Pancreas (tissue), 10 donors: ENCODE measurements around the gene MCTP1. TPM values are rescaled to one million over a fixed set of nuclear protein-coding genes. Genes with fewer than 3 reads are reported as not detected.
A peak's percentile ranks its signal among the peaks of the same experiment; 100 is the strongest.
"Not testable (repeated sequence)": the region's sequence is repeated elsewhere in the genome, so short reads cannot be mapped to it uniquely, and the experiment has no call there.

Experiments
- ATAC-seq, 4 donors: fragments of 200-7000 bp; cut with Tn5 transposase; one replicate each; pipeline versions ENCODE4 v1.8.0 to v1.9.1; 2020; ENCODE audit warnings: mild to moderate bottlenecking in 4 of 4, moderate library complexity in 4 of 4
- DNase-seq, 6 donors: peaks; one replicate each; pipeline ENCODE4 v3.0.0-alpha.2; 2020
- FAIRE-seq: peaks from 2 replicates; lab custom pipeline; 2012; peaks lifted over from hg19 to GRCh38; lab: Jason Lieb, UNC
- H3K27ac ChIP-seq, 4 donors: fragments of 200-600 bp; sonication (generic); 1 replicate in 3 of 4; 2 replicates in 1 of 4; pipeline versions ENCODE4 v1.5.0 to v1.8.0; 2020
- H3K27me3 ChIP-seq, 4 donors: fragments of 200-600 bp; one replicate each; pipeline ENCODE4 v1.8.0; 2021
- H3K36me3 ChIP-seq, 3 donors: fragments of 200-600 bp; sonication (generic) in 1 of 3; one replicate each; pipeline versions ENCODE4 v1.5.0 to v1.8.0; 2020 to 2021
- H3K4me1 ChIP-seq, 3 donors: fragments of 200-600 bp; one replicate each; pipeline ENCODE4 v1.8.0; 2021
- H3K4me3 ChIP-seq, 4 donors: fragments of 200-600 bp; sonication (generic) in 2 of 4; one replicate each; pipeline versions ENCODE4 v1.5.0 to v1.8.0; 2020 to 2021
- H3K9me3 ChIP-seq, 4 donors: fragments of 200-600 bp; one replicate each; pipeline ENCODE4 v1.8.0; 2021
- CTCF ChIP-seq, 4 donors: fragments of 200-600 bp; sonication (generic) in 3 of 4; IDR thresholded peaks; one replicate each; pipeline versions ENCODE4 v1.5.0 to v1.8.0; 2021; ENCODE audit warnings: antibody characterized with exemption in 4 of 4
- WGBS, 2 donors: extraction: QIAGEN DNeasy Blood & Tissue Kit; methylation state at CpG; one replicate each; pipeline ENCODE4 v1.1.7; 2013; 5-methylcytosine and 5-hydroxymethylcytosine counted together
- intact Hi-C, 3 donors: fragments of 100-400 bp; cut with DNase I; formaldehyde crosslinking; loops; one replicate each; pipeline versions ENCODE4 v1.11.1 to v1.14.2; 2022
- polyA plus RNA-seq, 2 donors: library from polyadenylated mRNA; stranded (reverse); fragments of 200-250 nt; gene quantifications; one replicate each; pipeline ENCODE4 v1.2.3, GENCODE V29; 2013
- total RNA-seq, 6 donors: library from RNA; stranded (reverse); fragmentation: NEBNext Ultra II Directional in 4 of 6; extraction: Animal tissue kit (Norgen Biotek cat#: 25700) in 4 of 6; gene quantifications; one replicate each; pipeline versions ENCODE4 v1.2.1 to v1.2.4, GENCODE V29; 2021 to 2023
- donor health status: healthy with polysubstance abuse.
- donor health status: DM: no; HTN: no; CAD: no; lungs with moderate emphysema.
- donor health status: DM: no; HTN: no; CAD: no.
- donor health status: control.
- donor health status: control.
- donor health status: Bipolar disorder and iron deficiency.
- donor health status: DM: yes; HTN: yes; CAD: no.
- donor health status: DM: no; HTN: no; CAD: no.
- donor health status: DM: no; HTN: no; CAD: no.
- donor health status: DM: yes; HTN: yes; CAD: no.

MCTP1 gene
- total and polyA plus RNA-seq, 8 donors: 0.80 to 8.1 (median 2.2) TPM

- Histone ChIP-seq H3K27ac (no peak overlapping the region), H3K9me3 (no peaks in the 10 kb centered on the region), H3K4me1 (peaks cover 0 to 6% (median 0%) of the 10 kb centered on the region in 3 donors), H3K27me3 (no peaks in the 10 kb centered on the region), H3K4me3 (no peak overlapping the region), H3K36me3 (no peaks in the 10 kb centered on the region)
- no peak for TF ChIP-seq CTCF (IDR thresholded peaks at IDR 0.05)
- WGBS, 2 donors: 72 to 77% methylated on average over 1 of the region's 1 CpG
- no peak for DNase-seq
- no peak for FAIRE-seq
- intact Hi-C loops: no loop called here
- no peak for ATAC-seq
These were observed 312.6 kb downstream of the MCTP1 start for GRCh38 chr5:94972268-94972667.

DNA sequence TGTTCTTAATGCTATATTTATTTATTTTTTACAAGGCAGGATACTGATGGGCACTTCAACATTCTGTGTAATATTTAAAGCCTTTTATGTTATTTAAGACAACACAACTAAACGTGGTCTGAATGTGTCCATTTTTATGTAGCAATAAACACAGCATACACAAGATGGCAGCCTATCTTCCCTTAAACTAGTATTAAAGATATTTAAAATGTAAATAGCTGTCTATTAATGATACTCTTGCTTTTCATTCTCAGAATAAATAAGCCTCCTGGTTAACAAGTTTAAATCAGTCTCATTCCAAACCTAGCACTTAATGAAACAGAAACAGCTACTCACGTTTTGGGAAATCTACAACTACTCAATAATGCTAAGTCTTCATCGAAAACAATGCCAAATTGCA lies 315.7 kb downstream of the MCTP1 start:
- Histone ChIP-seq H3K27me3 (no peaks in the 10 kb centered on the region), H3K4me1 (peaks cover 0 to 6% (median 0%) of the 10 kb centered on the region in 3 donors), H3K36me3 (no peaks in the 10 kb centered on the region), H3K4me3 (no peak overlapping the region), H3K27ac (no peak overlapping the region), H3K9me3 (no peaks in the 10 kb centered on the region)
- WGBS, 2 donors: 54 to 71% methylated on average over 3 of the region's 3 CpGs
- DNase-seq (no peak), ATAC-seq (peak in 2 of 4 donors; percentile 39 to 44), FAIRE-seq (no peak)
- intact Hi-C loops: no loop called here
- no peak for TF ChIP-seq CTCF (IDR thresholded peaks at IDR 0.05)

DNA sequence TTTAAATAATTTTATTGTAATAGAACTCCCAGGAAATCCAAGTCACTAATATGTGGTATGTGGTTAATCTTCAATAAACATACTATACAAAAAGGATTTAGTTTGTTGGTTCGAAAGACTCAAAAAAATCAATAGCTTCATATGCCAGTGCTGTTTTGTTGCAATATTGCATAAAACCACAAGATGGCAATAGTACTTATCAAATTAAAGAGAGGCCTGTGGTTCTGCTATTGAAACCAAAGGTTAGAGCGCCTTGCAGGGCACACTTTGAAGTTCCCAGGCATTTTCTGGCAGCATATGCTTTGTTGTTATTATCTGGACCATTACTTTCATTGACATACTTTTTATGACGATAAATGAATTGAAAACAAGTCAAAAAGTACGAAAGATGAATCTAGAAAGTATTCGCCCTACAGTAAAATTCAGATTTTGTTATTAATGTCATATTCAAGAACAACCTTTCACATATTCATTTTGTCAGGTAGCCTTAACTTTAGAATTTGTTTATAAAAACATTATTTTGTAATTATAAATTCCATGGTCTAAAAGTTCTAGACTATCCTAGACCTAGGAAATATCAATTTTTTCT lies 316.3 kb downstream of the MCTP1 start:
- peak; percentile 90 for FAIRE-seq
- H3K27ac ChIP-seq: no peak overlapping the region
- H3K9me3 ChIP-seq: no peaks in the 10 kb centered on the region
- H3K4me3 ChIP-seq: no peak overlapping the region
- peak in 3 of 6 donors; percentile 15 to 54 (median 16) for DNase-seq
- intact Hi-C loops: no loop called here
- no peaks in the 10 kb centered on the region for H3K36me3 ChIP-seq
- H3K27me3 ChIP-seq: no peaks in the 10 kb centered on the region
- peak; percentile 33 to 67 (median 56) for TF ChIP-seq CTCF (IDR thresholded peaks at IDR 0.05)
- peaks cover 0 to 6% (median 0%) of the 10 kb centered on the region in 3 donors for H3K4me1 ChIP-seq
- 23 to 25% methylated on average over 5 of the region's 5 CpGs for WGBS, 2 donors
- peak; percentile 58 to 98 (median 95) for ATAC-seq

DNA sequence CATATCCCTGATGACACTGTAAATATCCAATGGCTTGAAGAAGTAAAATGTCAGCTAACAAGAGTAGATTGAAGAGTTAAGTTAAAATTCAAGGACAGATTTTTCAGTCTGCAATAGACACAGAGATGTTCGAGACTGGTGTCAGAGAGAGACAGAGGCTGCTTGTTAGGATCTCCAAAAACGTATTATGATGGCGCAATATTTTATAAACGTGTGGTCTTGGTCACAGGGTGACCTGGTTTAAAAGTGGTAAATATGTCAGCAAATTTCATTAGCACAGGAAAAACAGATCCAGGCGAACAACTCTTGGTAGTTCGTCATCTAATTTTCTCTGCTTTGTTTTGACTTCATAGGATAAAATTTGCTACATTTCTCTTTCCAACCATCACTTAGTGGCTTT lies 317.4 kb downstream of the MCTP1 start:
- FAIRE-seq: no peak
- DNase-seq: no peak
- intact Hi-C loops: no loop called here

GRCh38 chr5:94959279-94959678 lies 325.6 kb downstream of the MCTP1 start:
- FAIRE-seq, H3K36me3 ChIP-seq, DNase-seq, ATAC-seq, H3K9me3 ChIP-seq, intact Hi-C loops, H3K4me3 ChIP-seq, H3K4me1 ChIP-seq, H3K27me3 ChIP-seq, H3K27ac ChIP-seq: not testable (repeated sequence)
- WGBS, 2 donors: 44 to 52% methylated on average over 2 of the region's 2 CpGs

More for the DNA sequence above, 317.4 kb downstream of the MCTP1 start:
- Histone ChIP-seq H3K9me3 (no peaks in the 10 kb centered on the region), H3K36me3 (no peaks in the 10 kb centered on the region), H3K4me1 (peaks cover 0 to 6% (median 0%) of the 10 kb centered on the region in 3 donors), H3K27ac (no peak overlapping the region), H3K27me3 (no peaks in the 10 kb centered on the region), H3K4me3 (no peak overlapping the region)
- WGBS, 2 donors: 60 to 69% methylated on average over 6 of the region's 6 CpGs
- no peak for TF ChIP-seq CTCF (IDR thresholded peaks at IDR 0.05)
- ATAC-seq: no peak
